GM23338 (cell line): ENCODE results near the gene ZMYND12. TPM values are rescaled to one million over a fixed set of nuclear protein-coding genes. Genes with fewer than 3 reads are reported as not detected.
A peak's percentile ranks its signal among the peaks of the same experiment; 100 is the strongest.

ENCODE experiments used
- ATAC-seq: fragments of 200-7000 bp; cut with Tn5 transposase; 3 replicates; pipeline ENCODE4 v1.9.1; 2020
- DNase-seq: peaks from one replicate; pipeline ENCODE4 v3.0.0-alpha.2; 2015; ENCODE audit warnings: low spot score
- H2AFZ ChIP-seq: fragments of 200-600 bp; sonication (generic); 2 replicates; pipeline ENCODE4 v1.8.0; 2016; ENCODE audit warnings: antibody characterized with exemption, mild to moderate bottlenecking, moderate library complexity
- H3F3A ChIP-seq: fragments of 200-600 bp; sonication (generic); replicated peaks from 2 replicates; pipeline ENCODE4 v1.8.0; 2017; ENCODE audit warnings: antibody characterized with exemption, mixed run types, low read depth
- H3K27ac ChIP-seq: fragments of 200-600 bp; sonication (generic); 2 replicates; pipeline ENCODE4 v1.6.1; 2016; ENCODE audit warnings: low read depth
- H3K27me3 ChIP-seq: fragments of 200-600 bp; sonication (generic); 2 replicates; pipeline ENCODE4 v1.8.0; 2016; ENCODE audit warnings: mild to moderate bottlenecking, mixed run types, moderate library complexity; ENCODE audit not compliant: insufficient read depth
- H3K36me3 ChIP-seq: fragments of 200-600 bp; sonication (generic); 2 replicates; pipeline ENCODE4 v1.8.0; 2016; ENCODE audit warnings: mild to moderate bottlenecking; ENCODE audit not compliant: insufficient read depth
- H3K4me1 ChIP-seq: fragments of 200-600 bp; sonication (generic); 2 replicates; pipeline ENCODE4 v1.8.0; 2016; ENCODE audit warnings: mild to moderate bottlenecking, moderate library complexity; ENCODE audit not compliant: insufficient read depth
- H3K4me2 ChIP-seq: fragments of 200-600 bp; sonication (generic); 2 replicates; pipeline ENCODE4 v1.7.1; 2017; ENCODE audit warnings: mixed run types
- H3K4me3 ChIP-seq: fragments of 200-600 bp; sonication (generic); 2 replicates; pipeline ENCODE4 v1.6.1; 2016; ENCODE audit warnings: mixed run types
- H3K79me2 ChIP-seq: fragments of 200-600 bp; sonication (generic); replicated peaks from 2 replicates; pipeline ENCODE4 v1.8.0; 2017; ENCODE audit warnings: mild to moderate bottlenecking; ENCODE audit not compliant: insufficient read depth
- H3K9me2 ChIP-seq: fragments of 200-600 bp; sonication (generic); 2 replicates; pipeline ENCODE4 v1.8.0; 2017; ENCODE audit not compliant: insufficient read depth
- H4K20me1 ChIP-seq: fragments of 200-600 bp; sonication (generic); replicated peaks from 2 replicates; pipeline ENCODE4 v1.8.0; 2017; ENCODE audit warnings: mild to moderate bottlenecking; ENCODE audit not compliant: insufficient read depth
- H3K27ac Mint-ChIP-seq: 2 replicates; pipeline ENCODE4 v1.8.0; 2020; ENCODE audit warnings: inconsistent platforms, mild to moderate bottlenecking, moderate library complexity, mixed read lengths
- H3K27me3 Mint-ChIP-seq: 3 replicates; pipeline ENCODE4 v1.8.0; 2022; ENCODE audit warnings: low read depth, mild to moderate bottlenecking, moderate library complexity, mixed read lengths, inconsistent platforms; ENCODE audit not compliant: insufficient read depth, poor library complexity
- H3K36me3 Mint-ChIP-seq: 3 replicates; pipeline ENCODE4 v1.8.0; 2021; ENCODE audit warnings: low read depth, mild to moderate bottlenecking, inconsistent platforms, moderate library complexity, mixed read lengths
- H3K4me1 Mint-ChIP-seq: 3 replicates; pipeline ENCODE4 v1.8.0; 2020; ENCODE audit warnings: mild to moderate bottlenecking, inconsistent platforms, mixed read lengths
- H3K4me3 Mint-ChIP-seq: 3 replicates; pipeline ENCODE4 v1.8.0; 2021; ENCODE audit warnings: moderate library complexity, mild to moderate bottlenecking, inconsistent platforms, mixed read lengths
- H3K9me3 Mint-ChIP-seq: 3 replicates; pipeline ENCODE4 v1.8.0; 2020; ENCODE audit warnings: moderate library complexity, mild to moderate bottlenecking, inconsistent platforms, mixed read lengths
- CREB1 ChIP-seq: fragments of 250-450 bp; sonication (Bioruptor Pico); IDR thresholded peaks from 2 replicates; pipeline ENCODE4 v1.5.0; 2020; ENCODE audit warnings: low read depth, mild to moderate bottlenecking, moderate library complexity
- CTCF ChIP-seq, 2 experiments: fragments of 200-600 bp in 1 of 2; sonication (generic) in 1 of 2; conservative IDR thresholded peaks; 2 replicates each; pipeline versions ENCODE4 v1.5.1 to v1.6.1; 2016 to 2017; ENCODE audit warnings: antibody characterized with exemption in 2 of 2, low read depth in 2 of 2, mild to moderate bottlenecking in 2 of 2, moderate library complexity in 1 of 2
- ETS1 ChIP-seq: IDR thresholded peaks from 2 replicates; pipeline ENCODE4 v1.6.1; 2016; ENCODE audit warnings: antibody characterized with exemption
- EZH2 ChIP-seq: fragments of 200-600 bp; sonication (generic); IDR thresholded peaks from one replicate; pipeline ENCODE4 v1.8.0; 2017; ENCODE audit warnings: antibody characterized with exemption, mild to moderate bottlenecking, low read depth; ENCODE audit not compliant: unreplicated experiment
- EZH2phosphoT487 ChIP-seq: fragments of 200-600 bp; sonication (generic); IDR thresholded peaks from one replicate; pipeline ENCODE4 v1.8.1; 2018; ENCODE audit warnings: antibody characterized with exemption; ENCODE audit not compliant: unreplicated experiment
- JUNB ChIP-seq: IDR thresholded peaks from one replicate; pipeline ENCODE4 v1.6.1; 2016; ENCODE audit warnings: antibody characterized with exemption; ENCODE audit not compliant: unreplicated experiment
- NANOG ChIP-seq: IDR thresholded peaks from 2 replicates; pipeline ENCODE4 v1.6.1; 2016; ENCODE audit warnings: antibody characterized with exemption, borderline replicate concordance
- POLR2AphosphoS5 ChIP-seq: IDR thresholded peaks from 2 replicates; pipeline ENCODE4 v1.6.1; 2016; ENCODE audit warnings: antibody characterized with exemption, low read depth
- REST ChIP-seq: IDR thresholded peaks from one replicate; pipeline ENCODE4 v1.6.1; 2018; ENCODE audit warnings: antibody characterized with exemption; ENCODE audit not compliant: unreplicated experiment
- STAT1 ChIP-seq: IDR thresholded peaks from one replicate; pipeline ENCODE4 v1.6.1; 2016; ENCODE audit warnings: antibody characterized with exemption; ENCODE audit not compliant: unreplicated experiment
- ZNF114 ChIP-seq: fragments of 250-450 bp; sonication (Bioruptor Pico); IDR thresholded peaks from 2 replicates; pipeline ENCODE4 v1.5.0; 2020; ENCODE audit warnings: mild to moderate bottlenecking, moderate library complexity
- ZNF331 ChIP-seq: fragments of 250-450 bp; sonication (Bioruptor Pico); IDR thresholded peaks from 2 replicates; pipeline ENCODE4 v1.5.0; 2020; ENCODE audit warnings: low read depth, mild to moderate bottlenecking, moderate library complexity
- ZNF462 ChIP-seq: fragments of 250-450 bp; sonication (Bioruptor Pico); IDR thresholded peaks from 2 replicates; pipeline ENCODE4 v1.5.0; 2020; ENCODE audit warnings: mild to moderate bottlenecking, moderate library complexity
- polyA plus RNA-seq: library from polyadenylated mRNA; unstranded; fragments of >200 nt; fragmentation: Nextera tagmentation; extraction: Ambion mirVana; gene quantifications from 2 replicates; pipeline ENCODE4 v1.2.1, GENCODE V29; 2016
- total RNA-seq: library from RNA; depleted of rRNA; stranded (reverse); fragments of >200 nt; shearing (Covaris generic); gene quantifications from 2 replicates; pipeline ENCODE4 v1.2.3, GENCODE V29; 2014

ZMYND12 gene
- total and polyA plus RNA-seq, 2 experiments from 2014 or later, result 0.16 to 0.63 TPM

DNA sequence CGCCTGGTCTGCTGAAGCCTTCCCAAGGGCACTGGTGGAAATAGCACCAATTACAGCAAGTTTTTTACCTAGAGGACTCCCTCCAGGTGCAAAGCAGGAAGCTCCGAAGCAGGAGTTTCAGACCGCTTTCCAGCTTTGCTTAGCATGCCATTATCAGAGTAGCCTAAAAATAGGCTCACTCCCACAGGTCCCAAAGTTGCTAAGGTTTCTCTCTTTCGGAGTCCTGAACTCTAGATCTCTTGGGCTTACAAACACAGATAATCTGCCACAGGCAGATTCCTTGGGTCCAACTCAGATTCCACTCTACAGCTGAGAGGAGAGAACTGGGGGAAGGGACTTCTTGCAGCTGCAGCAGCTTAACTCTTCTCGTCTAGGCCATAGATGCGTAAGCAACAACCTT is 22.5 kb downstream of the ZMYND12 start:
- Histone ChIP-seq H3K4me3 (no peak overlapping the region), H3K4me2 (no peak overlapping the region), H2AFZ (peak overlapping the region; percentile 70; the same call in 1 of the 2 replicates), H3K36me3 (no peaks in the 10 kb centered on the region), H3K27me3 (no peaks in the 10 kb centered on the region), H3F3A (no peaks in the 10 kb centered on the region), H3K79me2 (no peaks in the 10 kb centered on the region), H3K9me2 (no peaks in the 10 kb centered on the region), H3K27ac (no peak overlapping the region), H3K4me1 (no peaks in the 10 kb centered on the region), H4K20me1 (no peaks in the 10 kb centered on the region)
- H3K4me3 Mint-ChIP-seq, result no peak overlapping the region
- ATAC-seq (no peak), DNase-seq (peak; percentile 21)
- TF ChIP-seq JUNB (no peak), ZNF114 (CRISPR knock-in tag) (no peak), NANOG (no peak), REST (no peak), POLR2AphosphoS5 (no peak), ETS1 (no peak), ZNF462 (CRISPR knock-in tag) (no peak), EZH2phosphoT487 (no peak), STAT1 (no peak), ZNF331 (CRISPR knock-in tag) (no peak), CREB1 (CRISPR knock-in tag) (no peak), EZH2 (no peak), CTCF (conservative IDR thresholded peaks at IDR 0.05; ENCODE audit: low read depth in 2 of 2) (no peak)
- H3K36me3 Mint-ChIP-seq, result no peaks in the 10 kb centered on the region
- no peaks in the 10 kb centered on the region; the same call in 2 of the 3 replicates for H3K9me3 Mint-ChIP-seq
- H3K27me3 Mint-ChIP-seq, result no peaks in the 10 kb centered on the region
- no peak overlapping the region for H3K27ac Mint-ChIP-seq
- H3K4me1 Mint-ChIP-seq, result peaks cover 11% of the 10 kb centered on the region; the same call in 2 of the 3 replicates
